Measurements from ENCODE around the gene VSIG8. TPM values are rescaled to one million over a fixed set of nuclear protein-coding genes. Genes with fewer than 3 reads are reported as not detected.

VSIG8 gene
- total RNA-seq, 8 experiments from 2014 or later: 0.05 to 0.24 (median 0.15) TPM; not detected in 5

DNA sequence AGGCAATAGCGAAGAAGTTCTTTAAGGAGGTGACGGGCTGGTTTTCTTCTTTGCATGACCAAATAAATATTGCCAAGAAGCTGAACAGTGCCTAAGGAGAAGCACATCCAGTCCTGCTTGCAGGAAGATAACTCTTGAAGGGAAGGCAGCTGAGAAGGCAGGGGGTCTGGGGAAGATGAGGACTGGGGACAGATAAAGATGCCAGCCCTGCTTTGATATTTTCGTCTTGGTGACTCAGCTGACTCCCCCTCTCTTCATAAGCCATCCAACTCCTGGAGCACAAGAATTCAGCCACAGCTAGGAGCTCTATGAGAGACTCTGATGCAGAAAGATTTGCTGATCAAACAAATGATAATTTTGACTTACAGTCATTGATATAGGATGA is 34.1 kb upstream of the VSIG8 start:
- WGBS, 10 experiments: 50 to 100% (median 85%) methylated on average over 1 to 3 of the region's 3 CpGs; no CpG with 5 or more reads in 2 of the 10 experiments
- H3K4me1 ChIP-seq (replicated peaks in 1 of 2): peaks cover 3 to 9% of the 10 kb centered on the region in 2 donors
- in situ Hi-C loops (cut with MboI; ENCODE audit: low pct_unique_long_range_greater_than_20kb in 2 of 9, low sequenced_read_pairs in 9 of 9, unreplicated experiment in 9 of 9): loop anchor here in 4 of 9 experiments (10.0 to 25.0 kb wide), 3 partner anchors 92 to 109 kb away; partner anchors contain the start of genes DUSP23 (in 2 of the 4) and FCRL6 (in 1 of the 4)
- H3K27ac ChIP-seq: no peak overlapping the region
- ATAC-seq (replicated peaks in 6 of 8): peak in 1 of 8 experiments; percentile 29
- H3K4me3 ChIP-seq: no peak overlapping the region

DNA sequence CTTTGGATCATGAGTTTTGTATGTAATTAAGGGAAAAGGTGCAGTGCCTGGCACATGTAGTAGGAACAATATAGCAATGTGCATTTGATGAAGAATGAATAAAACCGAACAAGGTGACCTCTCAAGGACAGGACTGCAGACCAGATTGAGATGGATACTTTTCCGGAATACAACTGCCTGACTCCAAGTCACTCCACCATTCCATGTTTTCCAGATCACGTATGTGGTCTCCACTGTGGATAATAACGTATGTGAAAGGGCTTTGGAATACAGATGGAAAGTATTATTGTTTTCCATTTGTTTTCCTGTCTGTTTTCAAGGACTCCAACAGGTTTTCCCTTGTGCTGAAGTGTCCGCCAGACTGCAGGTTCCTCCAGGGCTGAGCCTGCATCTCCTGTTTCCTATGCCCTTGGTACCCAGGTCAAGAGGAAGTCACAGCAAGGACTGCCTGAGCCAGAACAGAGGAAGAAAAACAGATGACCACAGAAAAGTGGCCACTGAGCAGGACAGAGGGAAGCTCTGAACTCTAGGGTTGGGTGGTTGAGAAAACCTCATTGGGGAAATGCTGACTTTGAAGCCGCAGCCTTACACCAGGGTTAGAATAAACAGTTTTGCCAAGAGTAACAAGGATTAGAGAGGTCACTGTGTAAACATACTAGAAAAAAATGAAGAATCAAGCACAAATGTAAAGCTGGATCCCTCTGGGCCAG is 33.5 kb upstream of the VSIG8 start:
- Histone ChIP-seq H3K4me1 (replicated peaks in 1 of 2) (peaks cover 3 to 9% of the 10 kb centered on the region in 2 donors), H3K4me3 (no peak overlapping the region), H3K27ac (no peak overlapping the region)
- WGBS, 10 experiments: 58 to 100% (median 85%) methylated on average over 1 to 6 of the region's 6 CpGs; no CpG with 5 or more reads in 1 of the 10 experiments
- no peak for ATAC-seq (replicated peaks in 6 of 8)
- in situ Hi-C loops (cut with MboI; ENCODE audit: low pct_unique_long_range_greater_than_20kb in 2 of 9, low sequenced_read_pairs in 9 of 9, unreplicated experiment in 9 of 9): loop anchor here in 4 of 9 experiments (10.0 to 25.0 kb wide), 3 partner anchors 91 to 109 kb away; partner anchors contain the start of genes DUSP23 (in 2 of the 4) and FCRL6 (in 1 of the 4)

DNA sequence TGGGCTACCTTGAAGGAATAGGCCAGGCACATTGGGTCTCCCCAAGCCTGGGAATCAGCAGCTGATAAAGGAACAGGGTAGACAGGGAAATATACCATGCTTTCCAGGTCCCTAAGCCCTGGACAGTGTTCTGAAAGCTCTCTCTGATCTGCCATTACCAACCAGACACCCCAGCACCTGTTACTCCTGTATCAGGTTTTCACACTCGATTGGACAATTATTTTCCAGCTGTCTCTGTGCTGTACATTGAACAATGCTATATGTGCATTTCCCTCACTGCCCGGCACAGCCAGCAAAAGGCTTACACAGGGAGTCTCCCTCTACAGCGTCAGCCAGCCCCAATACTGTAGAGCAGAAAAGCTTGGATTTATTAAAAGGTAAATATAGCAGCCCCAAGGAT is 32.8 kb upstream of the VSIG8 start:
- Histone ChIP-seq H3K27ac (no peak overlapping the region), H3K4me3 (no peak overlapping the region), H3K4me1 (replicated peaks in 1 of 2) (peaks cover 3 to 6% of the 10 kb centered on the region in 2 donors)
- in situ Hi-C loops (cut with MboI; ENCODE audit: low pct_unique_long_range_greater_than_20kb in 2 of 9, low sequenced_read_pairs in 9 of 9, unreplicated experiment in 9 of 9): loop anchor here in 4 of 9 experiments (10.0 to 25.0 kb wide), 3 partner anchors 90 to 108 kb away; partner anchors contain the start of genes DUSP23 (in 2 of the 4) and FCRL6 (in 1 of the 4)
- WGBS, 10 experiments: 27 to 82% (median 74%) methylated on average over 1 to 2 of the region's 3 CpGs; no CpG with 5 or more reads in 4 of the 10 experiments
- no peak for ATAC-seq (replicated peaks in 6 of 8)

DNA sequence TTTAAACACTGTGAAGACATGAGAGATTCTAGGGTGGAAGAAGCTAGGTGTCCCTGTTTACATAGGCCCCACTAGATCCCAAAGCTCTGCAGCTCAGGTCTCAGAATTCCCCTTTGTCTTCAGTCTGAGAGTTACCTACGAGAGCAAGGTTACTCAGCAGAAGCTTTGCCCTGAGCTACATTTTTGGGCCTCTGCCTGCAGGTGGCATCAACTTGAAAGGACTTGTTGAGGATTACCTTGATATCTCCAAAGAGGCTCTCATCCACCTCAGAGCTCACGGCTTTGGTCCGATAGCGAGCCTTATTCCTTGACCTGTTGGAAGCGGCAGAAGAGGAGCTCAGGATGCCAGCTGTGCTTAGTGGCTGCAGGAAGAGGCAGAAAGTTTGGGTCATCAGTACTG is 30.5 kb upstream of the VSIG8 start:
- Histone ChIP-seq H3K4me1 (replicated peaks in 1 of 2) (no peaks in the 10 kb centered on the region), H3K4me3 (no peak overlapping the region), H3K27ac (no peak overlapping the region)
- ATAC-seq (replicated peaks in 6 of 8): no peak
- in situ Hi-C loops (cut with MboI; ENCODE audit: low pct_unique_long_range_greater_than_20kb in 2 of 9, low sequenced_read_pairs in 9 of 9, unreplicated experiment in 9 of 9): loop anchor here in 4 of 9 experiments (10.0 to 25.0 kb wide), 3 partner anchors 88 to 106 kb away; partner anchors contain the start of genes DUSP23 (in 2 of the 4) and FCRL6 (in 1 of the 4)
- 66 to 100% (median 78%) methylated on average over 2 to 5 of the region's 5 CpGs; no CpG with 5 or more reads in 2 of the 10 experiments for WGBS, 10 experiments

DNA sequence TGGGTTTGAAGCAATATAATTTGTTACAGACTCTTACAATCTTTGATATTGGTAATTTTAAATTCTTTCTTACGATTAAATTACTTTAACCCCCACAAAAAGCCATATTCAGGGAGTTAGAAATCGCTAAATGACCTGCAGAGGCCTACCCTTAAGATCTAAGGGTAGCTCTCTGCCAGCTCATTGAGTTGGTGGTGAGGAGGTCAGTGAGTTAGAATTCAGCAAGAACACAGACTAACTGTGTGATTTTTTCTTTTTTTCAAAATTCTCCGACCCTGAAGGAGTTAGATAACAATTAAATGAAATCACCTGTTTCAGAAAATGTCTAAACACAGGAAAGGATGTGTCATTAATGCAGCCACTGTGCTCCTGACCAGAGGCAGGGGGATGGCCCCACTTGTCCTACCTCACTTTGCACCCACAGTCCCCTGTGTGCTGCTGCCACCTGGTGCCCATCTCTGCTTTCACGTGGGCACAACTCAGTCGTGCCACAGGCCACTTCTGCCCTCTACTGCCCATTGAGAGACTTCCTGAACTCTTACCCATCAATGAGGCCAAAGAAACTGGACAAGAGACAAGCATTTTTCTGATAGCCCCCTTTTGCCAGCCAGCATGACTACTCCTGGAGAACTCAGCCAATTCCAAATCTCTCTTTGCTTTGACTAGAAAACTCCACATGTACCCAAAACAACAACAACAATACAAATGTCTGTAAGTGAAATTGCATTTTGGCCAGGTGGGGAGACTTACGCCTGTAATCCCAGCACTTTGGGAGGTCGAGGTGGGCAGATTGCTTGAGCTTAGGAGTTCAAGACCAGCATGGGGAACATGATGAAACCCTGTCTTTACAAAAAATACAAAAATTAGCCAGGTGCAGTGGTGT is 29.1 kb upstream of the VSIG8 start:
- in situ Hi-C loops (cut with MboI; ENCODE audit: low pct_unique_long_range_greater_than_20kb in 2 of 9, low sequenced_read_pairs in 9 of 9, unreplicated experiment in 9 of 9): loop anchor here in 4 of 9 experiments (10.0 to 25.0 kb wide), 3 partner anchors 87 to 104 kb away; partner anchors contain the start of genes DUSP23 (in 2 of the 4) and FCRL6 (in 1 of the 4)

DNA sequence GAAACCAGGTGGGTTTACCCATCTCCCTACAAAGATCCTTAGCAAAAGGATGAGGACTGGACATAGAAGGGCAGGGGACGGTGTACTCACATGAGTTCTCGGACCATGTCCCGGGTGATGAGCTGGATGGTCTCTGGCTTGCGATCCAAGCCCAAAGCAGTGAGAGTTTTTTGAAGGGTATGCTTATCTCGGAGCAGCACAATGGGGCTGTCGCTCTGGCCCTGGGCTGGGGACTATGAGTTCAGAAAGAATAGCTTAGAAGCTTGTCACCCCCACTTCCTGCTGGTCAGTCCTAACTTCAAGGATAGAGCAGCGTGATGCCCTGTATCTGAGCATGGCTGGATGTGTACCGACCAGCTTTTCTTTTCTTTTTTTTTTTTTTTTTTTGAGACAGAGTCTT is 27.9 kb upstream of the VSIG8 start:
- no peaks in the 10 kb centered on the region for H3K4me1 ChIP-seq (replicated peaks in 1 of 2)
- no peak for ATAC-seq (replicated peaks in 6 of 8)
- WGBS, 10 experiments: 72 to 100% (median 93%) methylated on average over 1 to 8 of the region's 8 CpGs
- in situ Hi-C loops (cut with MboI; ENCODE audit: low pct_unique_long_range_greater_than_20kb in 2 of 9, low sequenced_read_pairs in 9 of 9, unreplicated experiment in 9 of 9): loop anchor here in 4 of 9 experiments (10.0 to 25.0 kb wide), 3 partner anchors 86 to 103 kb away; partner anchors contain the start of genes DUSP23 (in 2 of the 4) and FCRL6 (in 1 of the 4)
- no peak overlapping the region for H3K4me3 ChIP-seq
- H3K27ac ChIP-seq: no peak overlapping the region

More for the DNA sequence above, 29.1 kb upstream of the VSIG8 start:
- ATAC-seq (replicated peaks in 6 of 8): peak; percentile 91 to 100 (median 96)
- no peaks in the 10 kb centered on the region for H3K4me1 ChIP-seq (replicated peaks in 1 of 2)
- H3K4me3 ChIP-seq: no peak overlapping the region
- WGBS, 10 experiments: 24 to 100% (median 54%) methylated on average over 1 to 7 of the region's 7 CpGs
- H3K27ac ChIP-seq: no peak overlapping the region

DNA sequence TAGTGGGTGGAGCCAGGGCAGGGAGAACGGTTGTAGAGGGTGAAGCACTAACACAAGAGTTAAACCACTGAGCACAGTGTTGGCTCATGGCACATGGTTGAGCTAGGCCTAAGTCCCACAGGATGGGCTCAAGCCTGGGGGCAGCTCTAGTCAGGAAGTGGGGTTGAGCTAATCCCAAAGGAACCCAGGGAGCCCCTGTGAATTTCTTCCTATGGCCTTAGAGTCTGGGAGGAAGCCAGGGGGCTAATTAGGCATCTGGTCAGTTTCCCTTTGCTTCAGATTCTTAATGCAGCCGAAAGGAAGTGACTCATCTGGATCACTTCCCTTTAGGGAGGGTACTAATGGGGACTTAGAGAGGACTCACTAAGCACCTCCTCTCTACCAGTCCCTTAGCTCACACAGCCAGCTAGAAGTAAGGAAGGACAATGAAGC is 27.4 kb upstream of the VSIG8 start:
- peak in 7 of 8 experiments; percentile 37 to 89 (median 51) for ATAC-seq (replicated peaks in 6 of 8)
- H3K4me3 ChIP-seq: no peak overlapping the region
- no peak overlapping the region for H3K27ac ChIP-seq
- 0 to 88% (median 53%) methylated on average over 1 to 2 of the region's 2 CpGs; no CpG with 5 or more reads in 1 of the 10 experiments for WGBS, 10 experiments
- no peaks in the 10 kb centered on the region for H3K4me1 ChIP-seq (replicated peaks in 1 of 2)
- in situ Hi-C loops (cut with MboI; ENCODE audit: low pct_unique_long_range_greater_than_20kb in 2 of 9, low sequenced_read_pairs in 9 of 9, unreplicated experiment in 9 of 9): loop anchor here in 4 of 9 experiments (10.0 to 25.0 kb wide), 3 partner anchors 85 to 103 kb away; partner anchors contain the start of genes DUSP23 (in 2 of the 4) and FCRL6 (in 1 of the 4)

DNA sequence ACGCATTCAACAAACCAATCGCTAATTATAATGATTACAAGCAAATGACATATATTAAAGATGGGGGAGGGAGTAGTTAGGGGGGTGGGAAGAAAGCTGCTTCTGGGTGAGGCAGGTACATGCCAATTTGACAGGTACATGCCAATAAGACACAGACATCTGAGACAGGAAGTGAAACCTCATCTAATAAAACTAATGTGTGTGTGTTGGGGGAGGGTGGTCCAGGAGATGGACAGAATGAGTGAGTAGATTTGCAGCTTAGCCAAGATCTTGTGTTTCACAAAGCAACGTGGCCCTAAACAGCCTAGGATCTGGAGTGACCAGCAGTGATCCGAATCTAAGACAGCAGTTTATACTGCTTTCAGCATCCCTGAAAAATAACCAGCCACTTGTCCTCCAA is 26.7 kb upstream of the VSIG8 start:
- Histone ChIP-seq H3K4me1 (replicated peaks in 1 of 2) (no peaks in the 10 kb centered on the region), H3K27ac (no peak overlapping the region), H3K4me3 (no peak overlapping the region)
- no peak for ATAC-seq (replicated peaks in 6 of 8)
- in situ Hi-C loops (cut with MboI; ENCODE audit: low pct_unique_long_range_greater_than_20kb in 2 of 9, low sequenced_read_pairs in 9 of 9, unreplicated experiment in 9 of 9): loop anchor here in 2 of 9 experiments (25.0 kb wide), 1 partner anchor 102 kb away; the partner anchor contains the start of gene DUSP23 (in 2 of the 2)
- whole genome bisulfite sequencing, 10 experiments: 67 to 100% (median 90%) methylated on average over 1 to 3 of the region's 4 CpGs; no CpG with 5 or more reads in 1 of the 10 experiments

DNA sequence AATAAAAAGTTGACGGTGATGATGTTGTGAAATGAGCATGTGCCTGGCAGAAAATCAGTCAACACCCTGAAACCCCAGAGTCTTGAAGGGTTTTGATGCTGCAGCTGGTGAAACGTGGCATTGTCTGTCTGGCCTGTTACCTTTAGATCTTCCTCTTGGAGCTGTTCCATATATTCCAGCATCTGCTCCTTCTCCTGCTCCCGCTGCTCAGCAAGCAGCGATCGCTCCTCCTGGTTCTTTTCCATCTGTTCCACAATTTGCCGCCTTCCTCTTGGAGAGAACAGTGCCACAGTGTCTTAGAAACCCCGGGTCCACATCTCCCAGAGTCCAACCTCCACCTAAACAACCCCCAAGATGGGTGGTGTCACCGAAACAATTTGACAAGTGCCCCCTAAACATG is 21.8 kb upstream of the VSIG8 start:
- H3K4me3 ChIP-seq: no peak overlapping the region
- H3K4me1 ChIP-seq (replicated peaks in 1 of 2): no peaks in the 10 kb centered on the region
- in situ Hi-C loops (cut with MboI; ENCODE audit: low pct_unique_long_range_greater_than_20kb in 2 of 9, low sequenced_read_pairs in 9 of 9, unreplicated experiment in 9 of 9): loop anchor here in 2 of 9 experiments (25.0 kb wide), 1 partner anchor 97 kb away; the partner anchor contains the start of gene DUSP23 (in 2 of the 2)
- 40 to 100% (median 68%) methylated on average over 1 to 8 of the region's 8 CpGs; no CpG with 5 or more reads in 1 of the 10 experiments for WGBS, 10 experiments
- ATAC-seq (replicated peaks in 6 of 8): no peak
- H3K27ac ChIP-seq: no peak overlapping the region

DNA sequence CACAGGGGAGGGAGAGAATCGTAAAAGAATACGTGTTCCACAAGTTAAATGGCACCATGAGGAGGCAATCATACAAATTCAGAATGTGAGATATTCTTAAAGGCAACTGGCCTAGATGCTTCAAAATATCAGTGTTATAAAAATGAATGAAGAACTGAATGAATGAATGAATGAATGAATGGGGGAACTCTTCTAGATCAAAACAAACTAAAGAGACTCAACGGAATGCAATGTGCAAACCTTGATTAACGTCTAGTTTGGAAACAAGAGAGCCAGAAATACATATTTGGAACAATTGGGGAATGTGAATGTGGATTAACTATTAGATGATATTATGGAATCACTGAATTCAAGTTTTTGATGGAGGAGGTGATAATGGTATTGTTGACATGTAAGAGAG is 20.7 kb upstream of the VSIG8 start:
- H3K27ac ChIP-seq: no peak overlapping the region
- H3K4me3 ChIP-seq: no peak overlapping the region
- no peaks in the 10 kb centered on the region for H3K4me1 ChIP-seq (replicated peaks in 1 of 2)
- no peak for ATAC-seq (replicated peaks in 6 of 8)
- 23 to 100% (median 78%) methylated on average over 1 to 4 of the region's 4 CpGs for WGBS, 10 experiments
- in situ Hi-C loops (cut with MboI; ENCODE audit: low pct_unique_long_range_greater_than_20kb in 2 of 9, low sequenced_read_pairs in 9 of 9, unreplicated experiment in 9 of 9): loop anchor here in 2 of 9 experiments (25.0 kb wide), 1 partner anchor 96 kb away; the partner anchor contains the start of gene DUSP23 (in 2 of the 2)

DNA sequence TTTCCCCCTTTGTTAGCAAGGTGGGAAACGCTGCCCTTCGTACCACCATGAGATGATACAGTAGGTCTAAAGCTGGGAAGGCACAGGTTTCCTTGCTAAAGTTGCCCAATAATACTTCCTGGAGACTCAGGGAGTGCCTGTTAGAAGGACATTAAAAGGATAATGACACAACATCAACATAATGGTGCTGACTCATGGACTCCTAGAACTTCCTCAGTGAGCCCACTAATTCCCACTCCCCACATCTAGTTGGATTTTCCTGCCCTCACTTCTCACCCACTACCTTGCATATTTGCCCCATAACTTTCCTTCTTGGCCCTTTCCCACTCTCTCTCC is 20.0 kb upstream of the VSIG8 start:
- no peak overlapping the region for H3K4me3 ChIP-seq
- in situ Hi-C loops (cut with MboI; ENCODE audit: low pct_unique_long_range_greater_than_20kb in 2 of 9, low sequenced_read_pairs in 9 of 9, unreplicated experiment in 9 of 9): loop anchor here in 2 of 9 experiments (25.0 kb wide), 1 partner anchor 95 kb away; the partner anchor contains the start of gene DUSP23 (in 2 of the 2)
- 82 to 100% (median 93%) methylated on average over 2 of the region's 2 CpGs; no CpG with 5 or more reads in 2 of the 10 experiments for WGBS, 10 experiments
- no peak overlapping the region for H3K27ac ChIP-seq
- no peaks in the 10 kb centered on the region for H3K4me1 ChIP-seq (replicated peaks in 1 of 2)
- ATAC-seq (replicated peaks in 6 of 8): peak in 3 of 8 experiments; percentile 56 to 83 (median 83)
